Endodermal cell (in vitro differentiated cells): ENCODE data around the gene MYH9. TPM values are rescaled to one million over a fixed set of nuclear protein-coding genes. Genes with fewer than 3 reads are reported as not detected.

Experiments
- DNase-seq: peaks from one replicate; pipeline ENCODE4 v3.0.0-alpha.2; 2017
- H3K27ac ChIP-seq: 2 replicates; pipeline ENCODE4 v1.5.1; 2013; ENCODE audit warnings: mild to moderate bottlenecking, low read depth, low read length, moderate library complexity
- H3K27me3 ChIP-seq: 2 replicates; pipeline ENCODE4 v1.6.1; 2013; ENCODE audit warnings: mild to moderate bottlenecking, low read length, moderate library complexity; ENCODE audit not compliant: insufficient read depth, control insufficient read depth, poor library complexity, severe bottlenecking
- H3K36me3 ChIP-seq: 2 replicates; pipeline ENCODE4 v1.7.0; 2013; ENCODE audit warnings: mild to moderate bottlenecking, low read length, moderate library complexity; ENCODE audit not compliant: control insufficient read depth, insufficient read depth
- H3K4me1 ChIP-seq: one replicate; pipeline ENCODE4 v1.7.0; 2013; ENCODE audit warnings: low read length; ENCODE audit not compliant: control insufficient read depth, insufficient read depth
- H3K4me3 ChIP-seq: 2 replicates; pipeline ENCODE4 v1.5.1; 2013; ENCODE audit warnings: mild to moderate bottlenecking, low read length, moderate library complexity
- H3K9ac ChIP-seq: 2 replicates; pipeline ENCODE4 v1.6.1; 2013; ENCODE audit warnings: mild to moderate bottlenecking, low read length, moderate library complexity; ENCODE audit not compliant: poor library complexity, severe bottlenecking; ENCODE audit errors: extremely low read depth
- H3K9me3 ChIP-seq: 2 replicates; pipeline ENCODE4 v1.6.1; 2013; ENCODE audit warnings: mild to moderate bottlenecking, low read length, moderate library complexity; ENCODE audit not compliant: control insufficient read depth
- H3K27ac Mint-ChIP-seq: 2 replicates; pipeline ENCODE4 v1.8.0; 2020; ENCODE audit warnings: mixed read lengths
- H3K27me3 Mint-ChIP-seq: 2 replicates; pipeline ENCODE4 v1.8.0; 2021; ENCODE audit warnings: mild to moderate bottlenecking, mixed read lengths; ENCODE audit not compliant: insufficient read depth
- H3K36me3 Mint-ChIP-seq: 2 replicates; pipeline ENCODE4 v1.8.0; 2020; ENCODE audit warnings: low read depth, mixed read lengths
- H3K4me1 Mint-ChIP-seq: 2 replicates; pipeline ENCODE4 v1.8.0; 2020; ENCODE audit warnings: mixed read lengths
- H3K4me3 Mint-ChIP-seq: 2 replicates; pipeline ENCODE4 v1.8.0; 2020; ENCODE audit warnings: mild to moderate bottlenecking, moderate library complexity, mixed read lengths
- H3K9me3 Mint-ChIP-seq: 2 replicates; pipeline ENCODE4 v1.8.0; 2020; ENCODE audit warnings: mild to moderate bottlenecking, mixed read lengths
- WGBS, 2 experiments: methylation state at CpG; one replicate each; pipeline versions ENCODE4 v1.1.5 to v1.1.7; 2013; ENCODE audit warnings: missing lambda C conversion rate in 2 of 2, mixed read lengths in 1 of 2; ENCODE audit not compliant: insufficient coverage in 1 of 2, insufficient read length in 1 of 2; 5-methylcytosine and 5-hydroxymethylcytosine counted together
- total RNA-seq, 2 donors: library from RNA; stranded (reverse); fragmentation: NEBNext Ultra II Directional in 1 of 2; extraction: Animal tissue kit (Norgen Biotek cat#: 25700) in 1 of 2; gene quantifications; 2 replicates in 1 of 2; 3 replicates in 1 of 2; pipeline ENCODE4 v1.2.1, GENCODE V29; 2021
- TF ChIP-seq, protein P1 (sequence below): fragments of 200-600 bp; sonication (generic); conservative IDR thresholded peaks from 2 replicates; pipeline ENCODE4 v1.5.0; 2021; ENCODE audit warnings: antibody characterized with exemption, mild to moderate bottlenecking

MYH9 gene
- total RNA-seq, 2 donors from 2014 or later = 270 to 288 TPM

DNA sequence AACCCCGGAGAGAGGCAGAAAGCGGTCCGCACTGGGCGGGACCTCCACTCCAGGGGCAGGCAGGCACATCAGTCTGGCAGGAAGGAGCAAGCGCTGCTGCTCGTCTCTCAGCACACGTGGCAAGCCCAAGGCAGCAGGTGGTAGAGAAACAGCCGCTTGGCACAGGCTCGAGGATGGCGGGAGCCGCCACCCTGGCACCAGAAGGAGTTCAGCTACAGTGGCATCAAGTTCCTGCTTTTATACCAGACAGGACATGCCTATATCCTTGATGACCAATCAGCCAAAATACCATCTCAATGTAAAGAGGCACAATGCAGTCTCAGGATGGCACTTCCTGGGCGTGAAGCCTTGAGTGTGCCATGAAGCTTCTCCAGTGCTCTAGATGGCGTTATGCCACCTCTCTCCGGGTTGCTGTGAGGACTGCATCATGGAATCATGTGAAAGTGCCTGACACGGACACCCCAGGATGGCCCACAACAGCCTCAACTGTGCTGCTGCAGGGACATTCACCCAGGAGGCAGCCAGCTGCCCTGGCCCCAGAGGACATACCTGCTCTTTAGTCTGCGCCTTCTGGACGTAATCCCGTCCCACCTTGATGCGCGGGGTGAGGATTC lies 70.0 kb downstream of the MYH9 start:
- no peak overlapping the region for H3K27ac Mint-ChIP-seq
- DNase-seq = no peak
- H3K4me1 Mint-ChIP-seq = no peaks in the 10 kb centered on the region
- Histone ChIP-seq H3K27me3 (no peaks in the 10 kb centered on the region), H3K9ac (no peak overlapping the region), H3K4me3 (no peak overlapping the region), H3K27ac (no peak overlapping the region), H3K9me3 (no peaks in the 10 kb centered on the region), H3K36me3 (peaks cover 96% of the 10 kb centered on the region), H3K4me1 (no peaks in the 10 kb centered on the region)
- TF ChIP-seq, protein P1, sequence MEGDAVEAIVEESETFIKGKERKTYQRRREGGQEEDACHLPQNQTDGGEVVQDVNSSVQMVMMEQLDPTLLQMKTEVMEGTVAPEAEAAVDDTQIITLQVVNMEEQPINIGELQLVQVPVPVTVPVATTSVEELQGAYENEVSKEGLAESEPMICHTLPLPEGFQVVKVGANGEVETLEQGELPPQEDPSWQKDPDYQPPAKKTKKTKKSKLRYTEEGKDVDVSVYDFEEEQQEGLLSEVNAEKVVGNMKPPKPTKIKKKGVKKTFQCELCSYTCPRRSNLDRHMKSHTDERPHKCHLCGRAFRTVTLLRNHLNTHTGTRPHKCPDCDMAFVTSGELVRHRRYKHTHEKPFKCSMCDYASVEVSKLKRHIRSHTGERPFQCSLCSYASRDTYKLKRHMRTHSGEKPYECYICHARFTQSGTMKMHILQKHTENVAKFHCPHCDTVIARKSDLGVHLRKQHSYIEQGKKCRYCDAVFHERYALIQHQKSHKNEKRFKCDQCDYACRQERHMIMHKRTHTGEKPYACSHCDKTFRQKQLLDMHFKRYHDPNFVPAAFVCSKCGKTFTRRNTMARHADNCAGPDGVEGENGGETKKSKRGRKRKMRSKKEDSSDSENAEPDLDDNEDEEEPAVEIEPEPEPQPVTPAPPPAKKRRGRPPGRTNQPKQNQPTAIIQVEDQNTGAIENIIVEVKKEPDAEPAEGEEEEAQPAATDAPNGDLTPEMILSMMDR = no peak
- peaks cover 74% of the 10 kb centered on the region for H3K36me3 Mint-ChIP-seq
- 92 to 95% methylated on average over 16 to 20 of the region's 20 CpGs for WGBS, 2 experiments
- no peaks in the 10 kb centered on the region for H3K9me3 Mint-ChIP-seq
- no peak overlapping the region for H3K4me3 Mint-ChIP-seq
- no peaks in the 10 kb centered on the region for H3K27me3 Mint-ChIP-seq

DNA sequence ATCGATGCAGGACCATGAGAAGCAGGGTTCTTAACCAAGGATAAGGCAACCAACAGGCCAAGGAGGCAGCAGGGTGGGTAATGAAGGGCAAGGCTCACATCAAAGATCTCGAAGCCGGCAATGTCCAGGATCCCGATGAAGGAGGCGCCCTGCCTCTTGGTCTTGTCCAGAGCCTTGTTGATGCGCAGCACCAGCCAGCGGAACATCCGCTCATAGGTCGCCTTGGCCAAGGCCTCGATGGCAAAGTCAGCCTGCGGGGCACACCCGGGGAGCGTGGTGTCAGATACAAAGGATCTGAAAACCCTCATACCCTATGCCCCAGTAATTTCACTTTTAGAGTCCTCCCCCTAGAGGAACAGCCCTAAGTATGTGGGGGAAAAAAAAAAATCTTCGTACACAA lies 71.3 kb downstream of the MYH9 start:
- no peak overlapping the region for H3K27ac ChIP-seq
- Mint-ChIP-seq H3K9me3 (no peaks in the 10 kb centered on the region), H3K36me3 (peaks cover 81% of the 10 kb centered on the region), H3K4me3 (no peak overlapping the region), H3K27me3 (no peaks in the 10 kb centered on the region), H3K27ac (no peak overlapping the region), H3K4me1 (no peaks in the 10 kb centered on the region)
- H3K36me3 ChIP-seq = peaks cover 96% of the 10 kb centered on the region
- no peaks in the 10 kb centered on the region for H3K9me3 ChIP-seq
- no peak overlapping the region for H3K9ac ChIP-seq
- WGBS, 2 experiments = 98 to 99% methylated on average over 9 to 13 of the region's 14 CpGs
- H3K4me1 ChIP-seq = no peaks in the 10 kb centered on the region
- H3K27me3 ChIP-seq = no peaks in the 10 kb centered on the region
- no peak for DNase-seq
- TF ChIP-seq, protein P1 = no peak
- H3K4me3 ChIP-seq = no peak overlapping the region

DNA sequence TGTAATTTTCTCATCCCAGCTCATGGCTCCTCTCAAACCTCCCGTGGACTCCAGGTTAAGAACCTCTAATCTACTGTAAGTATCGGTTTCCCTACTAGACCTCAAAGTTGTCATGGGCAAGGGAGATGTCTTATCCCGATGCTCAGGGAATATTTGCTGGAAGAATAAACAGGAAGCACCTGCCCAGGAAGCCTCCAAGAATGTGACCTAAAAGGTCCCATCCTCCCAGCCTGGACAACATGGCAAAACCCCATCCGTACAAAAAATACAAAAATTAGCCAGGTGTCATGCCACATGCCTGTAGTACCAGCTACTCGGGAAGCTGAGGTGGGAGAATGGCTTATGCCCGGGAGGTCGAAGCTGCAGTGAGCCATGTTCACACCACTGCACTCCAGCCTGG lies 72.4 kb downstream of the MYH9 start:
- no peak overlapping the region for H3K4me3 ChIP-seq
- no peak for DNase-seq
- no peaks in the 10 kb centered on the region for H3K4me1 ChIP-seq
- H3K36me3 Mint-ChIP-seq = peaks cover 84% of the 10 kb centered on the region
- H3K36me3 ChIP-seq = peaks cover 96% of the 10 kb centered on the region
- WGBS, 2 experiments = 93 to 96% methylated on average over 5 to 7 of the region's 7 CpGs
- no peaks in the 10 kb centered on the region for H3K27me3 ChIP-seq
- H3K27ac ChIP-seq = no peak overlapping the region
- no peaks in the 10 kb centered on the region for H3K27me3 Mint-ChIP-seq
- no peak overlapping the region for H3K9ac ChIP-seq
- no peaks in the 10 kb centered on the region for H3K9me3 Mint-ChIP-seq
- H3K9me3 ChIP-seq = no peaks in the 10 kb centered on the region
- H3K27ac Mint-ChIP-seq = no peak overlapping the region
- TF ChIP-seq, protein P1 = no peak
- no peak overlapping the region for H3K4me3 Mint-ChIP-seq
- no peaks in the 10 kb centered on the region for H3K4me1 Mint-ChIP-seq
